Osteoblast (primary cell): ENCODE results near the gene CA12. TPM values are rescaled to one million over a fixed set of nuclear protein-coding genes. Genes with fewer than 3 reads are reported as not detected.

Experiments
- DNase-seq: peaks from one replicate; pipeline ENCODE4 v3.0.0; 2011; ENCODE audit warnings: low spot score, mixed read lengths; ENCODE audit not compliant: insufficient read length; ENCODE audit errors: missing footprints
- H2AFZ ChIP-seq: 2 replicates; pipeline ENCODE4 v1.6.0; 2011; ENCODE audit warnings: mild to moderate bottlenecking, low read length
- H3K27ac ChIP-seq: 2 replicates; pipeline ENCODE4 v1.5.1; 2011; ENCODE audit warnings: mild to moderate bottlenecking, low read depth, low read length, moderate library complexity
- H3K27me3 ChIP-seq: 2 replicates; pipeline ENCODE4 v1.6.0; 2012; ENCODE audit warnings: mild to moderate bottlenecking, control low read depth, inconsistent platforms, low read length, moderate library complexity; ENCODE audit not compliant: insufficient read depth
- H3K36me3 ChIP-seq: 2 replicates; pipeline ENCODE4 v1.5.1; 2011; ENCODE audit warnings: mild to moderate bottlenecking, low read length, control low read depth, moderate library complexity; ENCODE audit not compliant: insufficient read depth
- H3K4me1 ChIP-seq: 2 replicates; pipeline ENCODE4 v1.5.1; 2011; ENCODE audit warnings: mild to moderate bottlenecking, low read length, control low read depth, moderate library complexity; ENCODE audit not compliant: insufficient read depth
- H3K4me2 ChIP-seq: 2 replicates; pipeline ENCODE4 v1.6.0; 2011; ENCODE audit warnings: mild to moderate bottlenecking, low read length; ENCODE audit not compliant: insufficient read depth
- H3K4me3 ChIP-seq: fragments of 200-600 bp; sonication (generic); 3 replicates; pipeline ENCODE4 v1.5.1; 2012; ENCODE audit warnings: mild to moderate bottlenecking, low read length, inconsistent platforms; ENCODE audit not compliant: insufficient read depth
- H3K79me2 ChIP-seq: 2 replicates; pipeline ENCODE4 v1.6.0; 2012; ENCODE audit warnings: mild to moderate bottlenecking, low read length, control low read depth, inconsistent platforms; ENCODE audit not compliant: insufficient read depth
- H3K9me3 ChIP-seq: 2 replicates; pipeline ENCODE4 v1.5.1; 2011; ENCODE audit warnings: low read depth, low read length, control low read depth
- H4K20me1 ChIP-seq: 2 replicates; pipeline ENCODE4 v1.6.0; 2012; ENCODE audit warnings: mild to moderate bottlenecking, low read length, control low read depth; ENCODE audit not compliant: insufficient read depth
- total RNA-seq: library from RNA; depleted of rRNA; stranded (reverse); fragments of >200 nt; gene quantifications from 2 replicates; pipeline ENCODE4 v1.2.3, GENCODE V29; 2012
- TF ChIP-seq, protein P1 (sequence below): IDR thresholded peaks from 2 replicates; pipeline ENCODE4 v1.5.1; 2011; ENCODE audit warnings: mild to moderate bottlenecking, low read depth, low read length, moderate library complexity; ENCODE audit errors: extremely low read depth

CA12 gene
- total RNA-seq, 1 donor: 107 TPM

DNA sequence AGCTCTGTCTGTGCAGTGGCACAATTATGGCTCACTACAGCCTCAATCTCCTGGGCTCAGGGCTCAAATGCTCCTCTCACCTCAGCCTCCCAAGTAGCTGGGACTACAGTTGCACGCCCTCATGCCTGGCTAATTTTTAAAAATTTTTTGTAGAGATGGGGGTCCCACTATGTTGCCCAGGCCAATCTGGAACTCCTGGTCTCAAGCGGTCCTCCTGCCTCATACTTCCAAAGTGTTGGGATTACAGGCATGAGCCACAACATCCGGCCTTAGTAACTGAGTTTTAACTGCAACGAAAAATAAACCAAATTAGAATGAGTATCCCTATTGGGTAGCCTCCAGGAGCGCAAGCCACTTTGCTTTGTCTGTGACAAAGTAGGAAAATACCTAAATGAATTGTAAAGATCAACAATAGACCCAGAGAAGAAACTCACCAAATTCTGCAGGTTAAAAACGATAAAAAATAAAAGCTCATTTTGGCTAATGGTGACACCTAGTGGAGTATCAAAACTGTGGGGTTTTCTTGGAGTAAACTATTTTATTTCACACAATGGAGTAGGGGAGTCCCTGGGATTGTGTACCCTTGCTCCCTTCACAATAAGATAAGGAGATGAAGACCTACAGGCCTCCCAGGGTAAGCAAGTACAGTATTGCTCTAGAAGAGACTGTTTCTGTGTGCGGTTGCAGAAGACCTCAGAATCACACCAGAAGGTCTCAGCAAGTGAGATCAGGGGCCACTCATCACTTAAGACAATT, 21.0 kb upstream of the CA12 start:
- Histone ChIP-seq H3K4me1 (peaks cover 37% of the 10 kb centered on the region), H3K4me2 (peak overlapping the region; percentile 63), H3K27ac (peak overlapping the region; percentile 67), H3K4me3 (no peak overlapping the region), H3K9me3 (no peaks in the 10 kb centered on the region), H4K20me1 (no peaks in the 10 kb centered on the region), H2AFZ (peak overlapping the region; percentile 80), H3K36me3 (no peaks in the 10 kb centered on the region), H3K79me2 (no peaks in the 10 kb centered on the region), H3K27me3 (no peaks in the 10 kb centered on the region)
- TF ChIP-seq, protein P1, sequence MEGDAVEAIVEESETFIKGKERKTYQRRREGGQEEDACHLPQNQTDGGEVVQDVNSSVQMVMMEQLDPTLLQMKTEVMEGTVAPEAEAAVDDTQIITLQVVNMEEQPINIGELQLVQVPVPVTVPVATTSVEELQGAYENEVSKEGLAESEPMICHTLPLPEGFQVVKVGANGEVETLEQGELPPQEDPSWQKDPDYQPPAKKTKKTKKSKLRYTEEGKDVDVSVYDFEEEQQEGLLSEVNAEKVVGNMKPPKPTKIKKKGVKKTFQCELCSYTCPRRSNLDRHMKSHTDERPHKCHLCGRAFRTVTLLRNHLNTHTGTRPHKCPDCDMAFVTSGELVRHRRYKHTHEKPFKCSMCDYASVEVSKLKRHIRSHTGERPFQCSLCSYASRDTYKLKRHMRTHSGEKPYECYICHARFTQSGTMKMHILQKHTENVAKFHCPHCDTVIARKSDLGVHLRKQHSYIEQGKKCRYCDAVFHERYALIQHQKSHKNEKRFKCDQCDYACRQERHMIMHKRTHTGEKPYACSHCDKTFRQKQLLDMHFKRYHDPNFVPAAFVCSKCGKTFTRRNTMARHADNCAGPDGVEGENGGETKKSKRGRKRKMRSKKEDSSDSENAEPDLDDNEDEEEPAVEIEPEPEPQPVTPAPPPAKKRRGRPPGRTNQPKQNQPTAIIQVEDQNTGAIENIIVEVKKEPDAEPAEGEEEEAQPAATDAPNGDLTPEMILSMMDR: peak; percentile 62
- DNase-seq: peak; percentile 47

DNA sequence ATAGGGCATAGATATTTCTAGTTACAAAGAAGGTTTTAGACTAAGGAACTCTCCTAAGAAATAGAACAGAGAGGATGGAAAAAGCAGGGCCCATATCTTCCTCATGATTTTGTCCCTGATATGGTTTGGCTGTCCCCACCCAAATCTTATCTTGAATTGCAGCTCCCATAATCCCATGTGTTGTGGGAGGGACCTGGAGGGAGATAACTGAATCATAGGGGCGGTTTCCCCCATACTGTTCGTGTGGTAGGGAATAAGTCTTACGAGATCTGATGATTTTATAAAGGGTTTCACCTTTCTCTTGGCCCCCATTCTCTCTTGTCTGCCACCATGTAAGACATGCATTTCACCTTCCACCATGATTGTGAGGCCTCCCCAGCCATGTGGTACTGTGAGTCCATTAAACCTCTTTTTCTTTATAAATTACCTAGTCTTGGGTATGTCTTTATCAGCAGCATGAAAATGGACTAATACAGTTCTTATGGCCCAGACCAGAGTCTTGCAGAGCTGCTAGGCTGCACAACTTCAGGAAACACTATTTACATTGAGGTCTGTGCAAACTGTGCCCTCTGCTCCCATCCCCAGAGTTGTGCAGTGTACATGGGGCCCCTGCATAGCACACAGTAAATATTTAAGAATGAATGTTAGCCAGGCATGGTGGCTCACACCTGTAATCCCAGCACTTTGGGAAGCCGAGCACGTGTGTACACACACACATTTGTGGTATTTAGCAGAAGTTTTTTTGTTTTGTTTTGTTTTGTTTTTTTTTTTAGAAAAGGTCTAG, 20.3 kb upstream of the CA12 start:
- H3K4me2 ChIP-seq: no peak overlapping the region
- no peak overlapping the region for H3K4me3 ChIP-seq
- H3K79me2 ChIP-seq: no peaks in the 10 kb centered on the region

DNA sequence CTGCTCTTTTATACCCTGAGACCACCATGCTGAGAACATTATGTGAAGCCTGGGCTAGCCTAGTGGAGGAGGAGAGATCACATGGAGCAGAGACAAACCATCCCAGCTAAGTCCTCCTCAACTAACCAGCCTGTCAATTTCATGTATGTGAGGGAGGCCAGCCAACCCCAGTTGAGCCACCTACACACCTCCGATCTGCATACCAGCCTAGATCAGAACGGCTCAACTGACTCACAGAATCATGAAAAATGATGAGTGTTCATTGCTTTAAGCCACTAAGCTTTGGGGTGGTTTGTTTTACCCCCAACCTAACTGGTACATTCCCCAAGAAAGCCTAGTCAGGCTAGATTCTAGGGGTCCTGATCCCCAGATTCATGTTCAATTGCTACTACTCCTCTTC, 19.4 kb upstream of the CA12 start:
- Histone ChIP-seq H3K36me3 (no peaks in the 10 kb centered on the region), H3K9me3 (no peaks in the 10 kb centered on the region), H3K27me3 (no peaks in the 10 kb centered on the region), H3K27ac (peak overlapping the region; percentile 16), H2AFZ (peak overlapping the region; percentile 30), H3K79me2 (no peaks in the 10 kb centered on the region), H3K4me3 (no peak overlapping the region), H3K4me2 (no peak overlapping the region), H4K20me1 (no peaks in the 10 kb centered on the region), H3K4me1 (peaks cover 37% of the 10 kb centered on the region)
- TF ChIP-seq, protein P1: no peak
- DNase-seq: no peak

More for the DNA sequence above, 20.3 kb upstream of the CA12 start:
- Histone ChIP-seq H3K27ac (peak overlapping the region; percentile 67), H3K4me1 (peaks cover 37% of the 10 kb centered on the region), H4K20me1 (no peaks in the 10 kb centered on the region), H2AFZ (no peak overlapping the region), H3K27me3 (no peaks in the 10 kb centered on the region), H3K9me3 (no peaks in the 10 kb centered on the region), H3K36me3 (no peaks in the 10 kb centered on the region)
- DNase-seq: no peak
- TF ChIP-seq, protein P1: no peak

DNA sequence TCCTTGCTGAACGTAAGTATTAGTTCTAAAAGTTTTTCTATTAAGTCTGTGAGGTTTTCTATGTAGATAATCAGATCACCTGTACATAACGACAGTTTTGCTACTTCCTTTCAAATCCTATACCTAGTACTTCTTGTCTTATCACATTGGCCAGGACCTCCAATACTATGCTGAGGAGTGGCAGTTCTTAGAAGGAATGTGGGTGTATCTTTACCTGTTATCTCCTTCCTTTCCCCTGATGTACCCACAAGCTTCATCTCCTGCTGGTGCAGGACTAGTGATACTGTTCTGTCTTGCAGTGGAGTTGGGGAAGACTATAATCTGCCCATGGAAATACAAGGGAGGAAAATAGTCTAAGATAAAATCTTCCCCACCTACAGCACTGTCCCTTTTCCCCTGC, 16.8 kb upstream of the CA12 start:
- Histone ChIP-seq H3K27me3 (no peaks in the 10 kb centered on the region), H4K20me1 (no peaks in the 10 kb centered on the region), H3K4me1 (peaks cover 26% of the 10 kb centered on the region), H2AFZ (no peak overlapping the region), H3K36me3 (no peaks in the 10 kb centered on the region), H3K79me2 (no peaks in the 10 kb centered on the region), H3K4me3 (no peak overlapping the region), H3K4me2 (no peak overlapping the region), H3K9me3 (no peaks in the 10 kb centered on the region), H3K27ac (no peak overlapping the region)
- no peak for DNase-seq
- TF ChIP-seq, protein P1: no peak
